H1 (cell line): ENCODE measurements around the gene CYP4F3. TPM values are rescaled to one million over a fixed set of nuclear protein-coding genes. Genes with fewer than 3 reads are reported as not detected.

ENCODE experiments used
- ATF3 ChIP-seq: IDR thresholded peaks from 2 replicates; pipeline ENCODE4 v1.6.1; 2011; ENCODE audit warnings: low read depth, mild to moderate bottlenecking, low read length; ENCODE audit not compliant: insufficient read depth
- CHD1 ChIP-seq: IDR thresholded peaks from 2 replicates; pipeline ENCODE4 v1.6.1; 2012; ENCODE audit warnings: low read depth, low read length, improper control_type of control experiment
- POLR2AphosphoS5 ChIP-seq: IDR thresholded peaks from 2 replicates; pipeline ENCODE4 v1.6.1; 2011; ENCODE audit warnings: low read depth, low read length
- SP4 ChIP-seq: IDR thresholded peaks from 2 replicates; pipeline ENCODE4 v1.6.1; 2012; ENCODE audit warnings: low read length, inconsistent platforms
- TBP ChIP-seq: IDR thresholded peaks from 2 replicates; pipeline ENCODE4 v1.6.1; 2011; ENCODE audit warnings: low read depth, low read length, improper control_type of control experiment
- ZNF274 ChIP-seq: IDR thresholded peaks from 2 replicates; pipeline ENCODE4 v1.7.0; 2012; ENCODE audit warnings: low read length, borderline replicate concordance; ENCODE audit errors: extremely low read depth
- polyA plus RNA-seq, 7 experiments: library from polyadenylated mRNA; depleted of rRNA in 3 of 7; stranded (reverse) in 5 of 7; unstranded in 2 of 7; fragments of >200 nt in 5 of 7; fragments of 200-250 nt in 2 of 7; gene quantifications; 1 replicate in 5 of 7; 2 replicates in 1 of 7; 4 replicates in 1 of 7; pipeline versions ENCODE4 v1.2.1 to v1.2.3, GENCODE V29; 2011 to 2013; ENCODE audit warnings: missing spikeins in 2 of 7, mixed read lengths in 2 of 7
- total RNA-seq: library from RNA; stranded (reverse); fragmentation: NEBNext Ultra II Directional; extraction: Animal tissue kit (Norgen Biotek cat#: 25700); gene quantifications from 2 replicates; pipeline ENCODE4 v1.2.1, GENCODE V29; 2021

The CYP4F3 gene
- total and polyA plus RNA-seq, 2 of the 8 experiments (the other 6 are each of a cell fraction or from before 2014, with no cell fraction given), result not detected

GRCh38 chr19:15673176-15673654 is 32.5 kb downstream of the CYP4F3 start (continued):
- no peak for TF ChIP-seq CHD1
- TF ChIP-seq ZNF274, result no peak
- TF ChIP-seq POLR2AphosphoS5, result no peak
- TF ChIP-seq TBP, result no peak
- no peak for TF ChIP-seq SP4
- TF ChIP-seq ATF3, result no peak
